Endothelial cell (in vitro differentiated cells): ENCODE data around the gene GMDS. TPM values are rescaled to one million over a fixed set of nuclear protein-coding genes. Genes with fewer than 3 reads are reported as not detected.

Source experiments
- DNase-seq: peaks from one replicate; pipeline ENCODE4 v3.0.0; 2021; ENCODE audit warnings: low spot score
- H3K27ac Mint-ChIP-seq: one replicate; pipeline ENCODE4 v1.8.0; 2021; ENCODE audit warnings: mixed read lengths, inconsistent platforms; ENCODE audit not compliant: unreplicated experiment
- H3K27me3 Mint-ChIP-seq: one replicate; pipeline ENCODE4 v1.8.0; 2021; ENCODE audit warnings: mild to moderate bottlenecking, moderate library complexity, mixed read lengths, inconsistent platforms; ENCODE audit not compliant: unreplicated experiment
- H3K36me3 Mint-ChIP-seq: one replicate; pipeline ENCODE4 v1.8.0; 2021; ENCODE audit warnings: mild to moderate bottlenecking, low read depth, mixed read lengths, inconsistent platforms; ENCODE audit not compliant: unreplicated experiment
- H3K4me1 Mint-ChIP-seq: one replicate; pipeline ENCODE4 v1.8.0; 2021; ENCODE audit warnings: mild to moderate bottlenecking, mixed read lengths, inconsistent platforms; ENCODE audit not compliant: unreplicated experiment
- H3K4me3 Mint-ChIP-seq: one replicate; pipeline ENCODE4 v1.8.0; 2021; ENCODE audit warnings: mild to moderate bottlenecking, mixed read lengths, inconsistent platforms; ENCODE audit not compliant: unreplicated experiment
- H3K9me3 Mint-ChIP-seq: one replicate; pipeline ENCODE4 v1.8.0; 2021; ENCODE audit warnings: mixed read lengths, inconsistent platforms; ENCODE audit not compliant: unreplicated experiment
- total RNA-seq: library from RNA; stranded (reverse); fragmentation: NEBNext Ultra II Directional; extraction: Animal tissue kit (Norgen Biotek cat#: 25700); gene quantifications from one replicate; pipeline ENCODE4 v1.2.1, GENCODE V29; 2021; ENCODE audit not compliant: unreplicated experiment
- TF ChIP-seq, protein P1 (sequence below): fragments of 200-600 bp; sonication (generic); IDR thresholded peaks from one replicate; pipeline ENCODE4 v1.5.0; 2021; ENCODE audit warnings: antibody characterized with exemption; ENCODE audit not compliant: unreplicated experiment

GMDS gene
- total RNA-seq, 1 donor from 2014 or later = 36.0 TPM

DNA sequence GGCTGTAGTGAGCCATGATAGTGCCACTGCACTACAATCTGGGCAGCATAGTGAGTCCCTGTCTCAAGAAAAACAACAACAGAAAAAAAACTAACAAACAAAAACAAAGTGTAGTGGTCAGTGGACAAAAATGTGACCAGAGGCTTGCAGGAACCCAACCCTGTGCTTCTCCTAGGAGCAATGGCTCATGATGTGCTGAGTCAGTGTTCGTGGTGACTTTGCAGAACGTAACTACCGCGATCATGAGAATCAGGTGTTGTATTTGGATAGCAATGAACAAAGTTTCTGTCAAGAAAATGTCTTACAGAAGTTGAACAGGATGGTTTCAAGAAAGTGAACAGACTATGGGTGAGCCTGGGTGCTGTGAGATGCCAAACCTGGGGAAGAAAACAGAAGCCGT is 654.2 kb downstream of the GMDS start:
- Mint-ChIP-seq H3K27ac (no peak overlapping the region), H3K4me3 (no peak overlapping the region), H3K27me3 (peaks cover 3% of the 10 kb centered on the region), H3K9me3 (no peaks in the 10 kb centered on the region), H3K36me3 (no peaks in the 10 kb centered on the region), H3K4me1 (peaks cover 3% of the 10 kb centered on the region)
- TF ChIP-seq, protein P1, sequence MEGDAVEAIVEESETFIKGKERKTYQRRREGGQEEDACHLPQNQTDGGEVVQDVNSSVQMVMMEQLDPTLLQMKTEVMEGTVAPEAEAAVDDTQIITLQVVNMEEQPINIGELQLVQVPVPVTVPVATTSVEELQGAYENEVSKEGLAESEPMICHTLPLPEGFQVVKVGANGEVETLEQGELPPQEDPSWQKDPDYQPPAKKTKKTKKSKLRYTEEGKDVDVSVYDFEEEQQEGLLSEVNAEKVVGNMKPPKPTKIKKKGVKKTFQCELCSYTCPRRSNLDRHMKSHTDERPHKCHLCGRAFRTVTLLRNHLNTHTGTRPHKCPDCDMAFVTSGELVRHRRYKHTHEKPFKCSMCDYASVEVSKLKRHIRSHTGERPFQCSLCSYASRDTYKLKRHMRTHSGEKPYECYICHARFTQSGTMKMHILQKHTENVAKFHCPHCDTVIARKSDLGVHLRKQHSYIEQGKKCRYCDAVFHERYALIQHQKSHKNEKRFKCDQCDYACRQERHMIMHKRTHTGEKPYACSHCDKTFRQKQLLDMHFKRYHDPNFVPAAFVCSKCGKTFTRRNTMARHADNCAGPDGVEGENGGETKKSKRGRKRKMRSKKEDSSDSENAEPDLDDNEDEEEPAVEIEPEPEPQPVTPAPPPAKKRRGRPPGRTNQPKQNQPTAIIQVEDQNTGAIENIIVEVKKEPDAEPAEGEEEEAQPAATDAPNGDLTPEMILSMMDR = no peak
- no peak for DNase-seq

DNA sequence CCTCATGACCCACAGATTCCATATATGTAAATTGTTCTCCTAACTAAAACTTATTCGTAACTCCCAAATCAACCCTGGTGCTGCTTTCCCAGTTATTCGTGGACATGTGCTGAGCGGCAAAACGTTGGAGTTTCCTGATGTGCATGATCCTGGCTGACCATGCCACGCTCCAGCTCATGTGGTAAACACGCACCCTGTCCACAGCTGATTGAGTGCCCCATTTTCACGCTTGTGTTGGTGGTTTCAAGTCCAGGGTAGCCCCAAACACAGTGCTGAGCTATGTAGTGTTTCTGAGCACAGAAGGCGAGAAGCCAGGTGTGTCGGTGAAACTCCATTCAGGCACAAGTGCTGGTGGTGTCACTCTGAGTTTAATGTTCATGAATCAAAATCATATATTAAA is 654.8 kb downstream of the GMDS start:
- peaks cover 3% of the 10 kb centered on the region for H3K4me1 Mint-ChIP-seq
- no peak overlapping the region for H3K4me3 Mint-ChIP-seq
- no peaks in the 10 kb centered on the region for H3K9me3 Mint-ChIP-seq
- H3K36me3 Mint-ChIP-seq = no peaks in the 10 kb centered on the region
- H3K27ac Mint-ChIP-seq = no peak overlapping the region
- TF ChIP-seq, protein P1 = no peak
- no peaks in the 10 kb centered on the region for H3K27me3 Mint-ChIP-seq
- no peak for DNase-seq

- no peak for DNase-seq
- Mint-ChIP-seq H3K4me1 (peaks cover 3% of the 10 kb centered on the region), H3K27ac (no peak overlapping the region), H3K27me3 (no peaks in the 10 kb centered on the region), H3K9me3 (no peaks in the 10 kb centered on the region), H3K36me3 (no peaks in the 10 kb centered on the region), H3K4me3 (no peak overlapping the region)
- TF ChIP-seq, protein P1 = no peak
These were observed 656.2 kb downstream of the GMDS start for GRCh38 chr6:1589208-1589607.

DNA sequence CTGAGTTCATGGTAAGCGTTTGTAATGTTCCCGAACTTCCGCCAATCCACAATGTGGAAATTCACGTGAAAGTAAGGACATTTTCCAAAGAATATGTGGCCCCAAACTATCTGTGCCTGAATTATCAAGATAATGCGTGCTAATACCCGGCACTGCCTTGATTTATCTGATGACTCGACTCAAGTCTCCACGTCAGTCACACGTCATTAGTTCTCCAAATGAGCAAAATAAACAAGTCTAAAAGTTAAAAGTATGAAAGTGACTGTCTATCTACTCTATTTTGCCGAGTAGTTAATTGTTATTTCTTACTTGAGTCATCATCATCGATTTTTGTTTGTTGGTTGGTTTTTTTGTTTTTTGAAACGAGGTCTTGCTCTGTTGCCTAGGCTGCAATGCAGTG is 657.4 kb downstream of the GMDS start:
- Mint-ChIP-seq H3K36me3 (no peaks in the 10 kb centered on the region), H3K27ac (no peak overlapping the region), H3K4me3 (no peak overlapping the region), H3K27me3 (no peaks in the 10 kb centered on the region), H3K9me3 (no peaks in the 10 kb centered on the region), H3K4me1 (no peaks in the 10 kb centered on the region)
- TF ChIP-seq, protein P1 = no peak
- no peak for DNase-seq

- no peak for DNase-seq
- TF ChIP-seq, protein P1 = no peak
- Mint-ChIP-seq H3K27me3 (no peaks in the 10 kb centered on the region), H3K27ac (no peak overlapping the region), H3K36me3 (no peaks in the 10 kb centered on the region), H3K9me3 (no peaks in the 10 kb centered on the region), H3K4me1 (no peaks in the 10 kb centered on the region), H3K4me3 (no peak overlapping the region)
These were observed 657.9 kb downstream of the GMDS start for GRCh38 chr6:1587546-1587945.
